Measurements from ENCODE around the gene EHD4. TPM values are rescaled to one million over a fixed set of nuclear protein-coding genes. Genes with fewer than 3 reads are reported as not detected.

The EHD4 gene
- polyA plus RNA-seq, 1 of the 3 experiments (the other 2 are of a cell fraction), result 17.5 TPM

GRCh38 chr15:41855261-41855961 lies 116.9 kb downstream of the EHD4 start:
- Histone ChIP-seq H3K9me2 (no peaks in the 10 kb centered on the region), H2AFZ (ENCODE audit: low read depth) (no peak overlapping the region), H3F3A (replicated peaks; ENCODE audit: insufficient read depth) (no peaks in the 10 kb centered on the region), H4K20me1 (ENCODE audit: insufficient read depth) (no peaks in the 10 kb centered on the region), H3K4me3 (ENCODE audit: low read depth in 2 of 2, low read length in 1 of 2) (no peak overlapping the region), H3K36me3 (replicated peaks in 1 of 2; ENCODE audit: control insufficient read depth in 1 of 2, insufficient read depth in 2 of 2, low read length in 1 of 2) (no peaks in the 10 kb centered on the region), H3K9me3 (no peaks in the 10 kb centered on the region), H3K79me2 (ENCODE audit: insufficient read depth) (no peaks in the 10 kb centered on the region), H3K9ac (no peak overlapping the region), H3K4me1 (ENCODE audit: control insufficient read depth in 1 of 2, insufficient read depth in 2 of 2, low read depth in 1 of 2, low read length in 1 of 2) (peaks cover 0 to 8% of the 10 kb centered on the region in 2 experiments; a peak in 1 of 4 replicates), H3K27ac (ENCODE audit: low read depth in 2 of 2, low read length in 1 of 2) (no peak overlapping the region), H3K4me2 (no peak overlapping the region), H3K27me3 (ENCODE audit: insufficient read depth) (no peaks in the 10 kb centered on the region)
- POLR2A ChIA-PET, result no interaction called here
- TF ChIP-seq USF1 (IDR thresholded peaks at IDR 0.05; ENCODE audit: borderline replicate concordance, low read depth) (no peak), TAF1 (IDR thresholded peaks at IDR 0.05; ENCODE audit: borderline replicate concordance, low read depth, low read length) (no peak), FOXM1 (IDR thresholded peaks at IDR 0.05; ENCODE audit: low read depth) (no peak), REST (IDR thresholded peaks at IDR 0.05; ENCODE audit: low read depth, low read length) (no peak), EZH2phosphoT487 (IDR thresholded peaks at IDR 0.05; ENCODE audit: borderline replicate concordance, low read depth) (no peak), RXRA (IDR thresholded peaks at IDR 0.05; ENCODE audit: borderline replicate concordance, low read depth) (no peak), TCF12 (IDR thresholded peaks at IDR 0.05) (no peak), NRF1 (IDR thresholded peaks at IDR 0.05; ENCODE audit: low read depth, low read length) (no peak), IRF3 (IDR thresholded peaks at IDR 0.05; ENCODE audit: low read depth, low read length) (no peak), TEAD4 (IDR thresholded peaks at IDR 0.05; ENCODE audit: borderline replicate concordance, insufficient read depth) (no peak), RAD21 (IDR thresholded peaks at IDR 0.05; ENCODE audit: low read length) (no peak), YY1 (IDR thresholded peaks at IDR 0.05; ENCODE audit: low read depth) (no peak), MXI1 (IDR thresholded peaks at IDR 0.05; ENCODE audit: low read depth, low read length) (no peak), POLR2AphosphoS5 (IDR thresholded peaks at IDR 0.05; ENCODE audit: low read depth, low read length) (no peak), MEF2A (IDR thresholded peaks at IDR 0.05; ENCODE audit: borderline replicate concordance, low read depth) (no peak), RFX5 (IDR thresholded peaks at IDR 0.05; ENCODE audit: low read length) (no peak), CHD2 (IDR thresholded peaks at IDR 0.05; ENCODE audit: low read length, partially characterized antibody) (no peak), EP300 (IDR thresholded peaks at IDR 0.05; ENCODE audit: borderline replicate concordance in 1 of 2, low read depth in 1 of 2, low read length in 1 of 2) (no peak), PBX3 (IDR thresholded peaks at IDR 0.05) (no peak)
- no peak for DNase-seq
- CTCF ChIA-PET, result interaction anchor here (0.7 to 2.2 kb wide), 2 partner anchors 12 to 49 kb away, joined by 3 to 10 read pairs; no protein-coding TSS in a partner anchor
- whole genome bisulfite sequencing (ENCODE audit: low lambda C conversion rate), result 98% methylated on average over 5 of the region's 30 CpGs

All from SK-N-SH (cell line).